ENCODE measurements around the gene SORCS1.

DNA sequence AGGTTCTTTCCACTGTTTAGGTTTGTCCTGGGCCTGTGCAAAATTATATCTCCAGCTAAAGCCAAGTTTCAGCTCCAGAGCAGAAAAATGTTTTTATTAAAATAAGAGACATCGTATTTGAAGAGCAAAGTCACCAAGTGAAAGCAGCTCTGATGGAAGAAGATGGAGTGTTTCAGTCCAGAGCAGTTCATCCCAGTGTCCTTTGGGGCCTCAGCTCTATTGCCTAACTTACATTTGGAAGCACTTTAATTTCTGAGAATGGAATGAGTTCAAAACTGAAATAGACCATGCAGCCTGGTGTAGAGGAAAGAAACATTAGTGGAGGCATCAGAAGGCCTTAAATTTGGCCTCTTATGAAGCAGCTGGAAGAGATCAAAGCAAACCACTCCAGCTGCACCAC, 545.2 kb downstream of the SORCS1 start:
- TF ChIP-seq, protein P1, sequence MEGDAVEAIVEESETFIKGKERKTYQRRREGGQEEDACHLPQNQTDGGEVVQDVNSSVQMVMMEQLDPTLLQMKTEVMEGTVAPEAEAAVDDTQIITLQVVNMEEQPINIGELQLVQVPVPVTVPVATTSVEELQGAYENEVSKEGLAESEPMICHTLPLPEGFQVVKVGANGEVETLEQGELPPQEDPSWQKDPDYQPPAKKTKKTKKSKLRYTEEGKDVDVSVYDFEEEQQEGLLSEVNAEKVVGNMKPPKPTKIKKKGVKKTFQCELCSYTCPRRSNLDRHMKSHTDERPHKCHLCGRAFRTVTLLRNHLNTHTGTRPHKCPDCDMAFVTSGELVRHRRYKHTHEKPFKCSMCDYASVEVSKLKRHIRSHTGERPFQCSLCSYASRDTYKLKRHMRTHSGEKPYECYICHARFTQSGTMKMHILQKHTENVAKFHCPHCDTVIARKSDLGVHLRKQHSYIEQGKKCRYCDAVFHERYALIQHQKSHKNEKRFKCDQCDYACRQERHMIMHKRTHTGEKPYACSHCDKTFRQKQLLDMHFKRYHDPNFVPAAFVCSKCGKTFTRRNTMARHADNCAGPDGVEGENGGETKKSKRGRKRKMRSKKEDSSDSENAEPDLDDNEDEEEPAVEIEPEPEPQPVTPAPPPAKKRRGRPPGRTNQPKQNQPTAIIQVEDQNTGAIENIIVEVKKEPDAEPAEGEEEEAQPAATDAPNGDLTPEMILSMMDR (IDR thresholded peaks at IDR 0.05): no peak
- no peak for TF ChIP-seq POLR2A (IDR thresholded peaks at IDR 0.05; ENCODE audit: low read depth)
- TF ChIP-seq EP300 (IDR thresholded peaks at IDR 0.05): no peak

Measured in esophagus muscularis mucosa (tissue), 4 donors.